ENCODE data around the gene NEURL1. TPM values are rescaled to one million over a fixed set of nuclear protein-coding genes. Genes with fewer than 3 reads are reported as not detected.

The NEURL1 gene
- total and polyA plus RNA-seq, 10 of the 15 experiments (the other 5 are each of a cell fraction or from before 2014, with no cell fraction given), result 0.02 to 0.05 (median 0.05) TPM; not detected in 6

- TF ChIP-seq NFXL1 (IDR thresholded peaks at IDR 0.05; ENCODE audit: borderline replicate concordance), result no peak
- TF ChIP-seq POLR2A (IDR thresholded peaks at IDR 0.05; ENCODE audit: low read depth, low read length), result peak; percentile 76
- no peak for TF ChIP-seq TCF3 (IDR thresholded peaks at IDR 0.05; ENCODE audit: borderline replicate concordance, insufficient read depth, low read depth, low read length)
- TF ChIP-seq IKZF2 (IDR thresholded peaks at IDR 0.05), result peak; percentile 36 to 54; a peak in 3 of 4 replicates
- TF ChIP-seq SMAD5 (IDR thresholded peaks at IDR 0.05; ENCODE audit: low read depth), result no peak
- no peak for TF ChIP-seq NRF1 (conservative IDR thresholded peaks at IDR 0.05; ENCODE audit: low read depth, low read length)
- TF ChIP-seq RELB (IDR thresholded peaks at IDR 0.05; ENCODE audit: low read depth), result peak; percentile 11; the same call in 1 of the 2 replicates
- TF ChIP-seq MLLT1 (IDR thresholded peaks at IDR 0.05), result no peak
- TF ChIP-seq ZZZ3 (IDR thresholded peaks at IDR 0.05; ENCODE audit: control insufficient read depth, insufficient read length, low read depth), result no peak
- TF ChIP-seq EGR1 (IDR thresholded peaks at IDR 0.05; ENCODE audit: borderline replicate concordance in 1 of 2, low read depth in 2 of 2, low read length in 2 of 2), result peak in 1 of 2 experiments; percentile 48; a peak in 1 of 3 replicates
- TF ChIP-seq NR2C1 (IDR thresholded peaks at IDR 0.05), result no peak
- TF ChIP-seq ATF2 (IDR thresholded peaks at IDR 0.05; ENCODE audit: low read length), result no peak
- TF ChIP-seq CEBPZ (IDR thresholded peaks at IDR 0.05; ENCODE audit: low read depth, low read length), result no peak
- TF ChIP-seq EED (IDR thresholded peaks at IDR 0.05; ENCODE audit: low read depth), result no peak; the same call in none of the 2 replicates
- TF ChIP-seq SIX5 (IDR thresholded peaks at IDR 0.05; ENCODE audit: low read depth, low read length, severe bottlenecking), result no peak
- peak; percentile 51; the same call in 1 of the 2 replicates for TF ChIP-seq ZNF687 (IDR thresholded peaks at IDR 0.05)
- TF ChIP-seq ATF7 (IDR thresholded peaks at IDR 0.05; ENCODE audit: low read depth), result no peak
- TF ChIP-seq IKZF1 (conservative IDR thresholded peaks at IDR 0.05), result peak; percentile 62
- TF ChIP-seq RB1 (IDR thresholded peaks at IDR 0.05; ENCODE audit: borderline replicate concordance), result no peak
- no peak for TF ChIP-seq PAX5 (IDR thresholded peaks at IDR 0.05; ENCODE audit: borderline replicate concordance, low read depth, low read length)
These were observed 21.5 kb upstream of the NEURL1 start (continued) for GRCh38 chr10:103472005-103472404.

Data from GM12878 (cell line).